PC-9 (cell line): ENCODE measurements around the gene MICAL3.

Source experiments
- EZH2 ChIP-seq: fragments of 200-600 bp; sonication (generic); IDR thresholded peaks from 2 replicates; pipeline ENCODE4 v1.8.0; 2017; ENCODE audit warnings: antibody characterized with exemption, low read depth
- TF ChIP-seq, protein P1 (sequence below): fragments of 200-600 bp; sonication (generic); conservative IDR thresholded peaks from 2 replicates; pipeline ENCODE4 v1.6.1; 2017; ENCODE audit warnings: mixed run types, antibody characterized with exemption, mild to moderate bottlenecking, moderate library complexity

DNA sequence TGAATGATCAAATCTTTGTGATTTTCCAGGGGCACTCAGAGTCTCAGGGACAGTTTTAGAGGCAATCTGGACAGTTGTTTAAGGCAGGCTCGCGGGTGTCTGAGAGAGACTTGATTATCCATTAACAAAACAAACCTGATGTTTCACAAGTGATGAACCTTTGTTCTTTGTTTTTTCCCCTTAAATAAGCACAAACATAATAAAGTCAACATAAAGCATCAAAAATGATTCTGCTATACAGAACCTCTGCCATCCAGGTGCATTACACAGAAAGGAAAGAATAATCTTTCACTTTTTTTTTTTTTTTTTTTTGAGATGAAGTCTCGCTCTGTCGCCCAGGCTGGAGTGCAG, 263.2 kb downstream of the MICAL3 start:
- TF ChIP-seq, protein P1, sequence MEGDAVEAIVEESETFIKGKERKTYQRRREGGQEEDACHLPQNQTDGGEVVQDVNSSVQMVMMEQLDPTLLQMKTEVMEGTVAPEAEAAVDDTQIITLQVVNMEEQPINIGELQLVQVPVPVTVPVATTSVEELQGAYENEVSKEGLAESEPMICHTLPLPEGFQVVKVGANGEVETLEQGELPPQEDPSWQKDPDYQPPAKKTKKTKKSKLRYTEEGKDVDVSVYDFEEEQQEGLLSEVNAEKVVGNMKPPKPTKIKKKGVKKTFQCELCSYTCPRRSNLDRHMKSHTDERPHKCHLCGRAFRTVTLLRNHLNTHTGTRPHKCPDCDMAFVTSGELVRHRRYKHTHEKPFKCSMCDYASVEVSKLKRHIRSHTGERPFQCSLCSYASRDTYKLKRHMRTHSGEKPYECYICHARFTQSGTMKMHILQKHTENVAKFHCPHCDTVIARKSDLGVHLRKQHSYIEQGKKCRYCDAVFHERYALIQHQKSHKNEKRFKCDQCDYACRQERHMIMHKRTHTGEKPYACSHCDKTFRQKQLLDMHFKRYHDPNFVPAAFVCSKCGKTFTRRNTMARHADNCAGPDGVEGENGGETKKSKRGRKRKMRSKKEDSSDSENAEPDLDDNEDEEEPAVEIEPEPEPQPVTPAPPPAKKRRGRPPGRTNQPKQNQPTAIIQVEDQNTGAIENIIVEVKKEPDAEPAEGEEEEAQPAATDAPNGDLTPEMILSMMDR = no peak
- TF ChIP-seq EZH2 = no peak
